GM12878 (cell line): ENCODE results near the gene TTLL4. TPM values are rescaled to one million over a fixed set of nuclear protein-coding genes. Genes with fewer than 3 reads are reported as not detected.

Experiments used
- ASH2L ChIP-seq: fragments of 300-600, 200-600 bp; sonication (generic); IDR thresholded peaks from 2 replicates; pipeline ENCODE4 v1.6.1; 2017; ENCODE audit warnings: low read depth, mild to moderate bottlenecking, borderline replicate concordance
- CUX1 ChIP-seq: IDR thresholded peaks from 2 replicates; pipeline ENCODE4 v1.6.1; 2012; ENCODE audit warnings: improper control_type of control experiment, low read depth, low read length; ENCODE audit not compliant: insufficient replicate concordance
- E4F1 ChIP-seq: fragments of 450-650 bp; IDR thresholded peaks from 2 replicates; pipeline ENCODE4 v1.6.1; 2018; ENCODE audit warnings: borderline replicate concordance, mild to moderate bottlenecking; ENCODE audit not compliant: partially characterized antibody
- HDGF ChIP-seq: fragments of 450-650 bp; IDR thresholded peaks from 2 replicates; pipeline ENCODE4 v1.6.1; 2016; ENCODE audit warnings: antibody characterized with exemption
- JUNB ChIP-seq: IDR thresholded peaks from 2 replicates; pipeline ENCODE4 v1.6.1; 2016; ENCODE audit warnings: antibody characterized with exemption, mild to moderate bottlenecking
- MAX ChIP-seq: IDR thresholded peaks from 2 replicates; pipeline ENCODE4 v1.6.1; 2012; ENCODE audit warnings: low read depth, low read length, improper control_type of control experiment
- NFIC ChIP-seq: IDR thresholded peaks from 2 replicates; pipeline ENCODE4 v1.6.1; 2012; ENCODE audit warnings: low read depth, mild to moderate bottlenecking, inconsistent platforms, low read length, moderate library complexity
- NR2C2 ChIP-seq: IDR thresholded peaks from 2 replicates; pipeline ENCODE4 v1.6.1; 2011; ENCODE audit warnings: borderline replicate concordance, low read depth; ENCODE audit not compliant: control insufficient read depth, insufficient read length
- ZNF384 ChIP-seq: IDR thresholded peaks from 2 replicates; pipeline ENCODE4 v1.6.1; 2012; ENCODE audit warnings: low read depth, mild to moderate bottlenecking, low read length, improper control_type of control experiment, borderline replicate concordance
- ZZZ3 ChIP-seq: IDR thresholded peaks from 2 replicates; pipeline ENCODE4 v1.6.1; 2011; ENCODE audit warnings: low read depth; ENCODE audit not compliant: control insufficient read depth, insufficient read length
- polyA plus RNA-seq, 11 experiments: library from polyadenylated mRNA; depleted of rRNA in 4 of 11; unstranded in 6 of 11; stranded (reverse) in 5 of 11; fragments of >200 nt; fragmentation: Nextera tagmentation in 4 of 11; fragmentation: Illumina TruSeq in 1 of 11; extraction: Ambion mirVana in 4 of 11; extraction: Trizol in 1 of 11; gene quantifications; 1 replicate in 1 of 11; 2 replicates in 10 of 11; pipeline versions ENCODE4 v1.2.1 to v1.2.3, GENCODE V29; 2011 to 2016; ENCODE audit warnings: inconsistent platforms in 2 of 11, missing spikeins in 2 of 11, low read depth in 1 of 11
- total RNA-seq, 4 experiments: library from RNA; depleted of rRNA in 3 of 4; stranded (reverse); fragments of >200 nt in 3 of 4; fragmentation: Illumina TruSeq in 1 of 4; extraction: Trizol in 1 of 4; gene quantifications; 2 replicates each; pipeline versions ENCODE4 v1.2.1 to v1.2.3, GENCODE V29; 2013 to 2021

The TTLL4 gene
- total and polyA plus RNA-seq, 10 of the 15 experiments (the other 5 are each of a cell fraction or from before 2014, with no cell fraction given), result 16.6 to 63.1 (median 32.9) TPM

GRCh38 chr2:218743068-218743467, 32.4 kb downstream of the TTLL4 start (continued):
- TF ChIP-seq CUX1, result no peak
- TF ChIP-seq HDGF, result no peak
- no peak for TF ChIP-seq NR2C2
- no peak for TF ChIP-seq ASH2L
- TF ChIP-seq ZZZ3, result no peak
- TF ChIP-seq JUNB, result peak; percentile 83
- TF ChIP-seq MAX, result no peak
- TF ChIP-seq E4F1, result no peak
- TF ChIP-seq ZNF384, result no peak
- TF ChIP-seq NFIC, result peak; percentile 69
